ENCODE measurements around the gene MPC1.

MPC1 gene

GRCh38 chr6:166335378-166336302 lies 47.1 kb downstream of the MPC1 start:
- no peak for DNase-seq (ENCODE audit: low spot score)
- Histone ChIP-seq H2BK5ac (ENCODE audit: low read length) (no peak overlapping the region), H2AK5ac (ENCODE audit: low read depth, low read length) (no peak overlapping the region), H3K4ac (ENCODE audit: low read length) (no peak overlapping the region), H3K36me3 (replicated peaks in 1 of 2; ENCODE audit: control insufficient read depth in 2 of 2, insufficient read depth in 2 of 2, low read length in 2 of 2) (peaks cover 10 to 61% of the 10 kb centered on the region in 2 donors), H4K91ac (ENCODE audit: low read depth, low read length, poor library complexity) (no peak overlapping the region), H3K18ac (ENCODE audit: low read length) (no peak overlapping the region), H3K14ac (ENCODE audit: low read length) (no peak overlapping the region), H3K4me2 (ENCODE audit: insufficient read depth, low read length, poor library complexity, severe bottlenecking) (no peak overlapping the region), H3K23ac (ENCODE audit: low read depth, low read length, poor library complexity) (no peak overlapping the region), H3K9me3 (replicated peaks in 1 of 2; ENCODE audit: control insufficient read depth in 2 of 2, insufficient read depth in 1 of 2, low read depth in 1 of 2, low read length in 2 of 2) (no peaks in the 10 kb centered on the region), H2BK12ac (ENCODE audit: low read length) (no peak overlapping the region), H3K9ac (ENCODE audit: low read depth, low read length, poor library complexity) (no peak overlapping the region), H3K4me3 (ENCODE audit: low read length in 2 of 2) (no peak overlapping the region), H2AFZ (ENCODE audit: low read length) (no peak overlapping the region), H3K27me3 (ENCODE audit: control insufficient read depth in 3 of 3, insufficient read depth in 3 of 3, low read depth in 1 of 3, low read length in 3 of 3) (no peaks in the 10 kb centered on the region), H2BK15ac (ENCODE audit: low read length) (no peak overlapping the region), H2BK120ac (ENCODE audit: low read depth, low read length) (no peak overlapping the region), H4K8ac (ENCODE audit: low read depth, low read length) (no peak overlapping the region), H3K27ac (replicated peaks; ENCODE audit: low read length) (no peak overlapping the region), H3K79me1 (ENCODE audit: low read depth, low read length) (peaks cover 12% of the 10 kb centered on the region), H3K4me1 (ENCODE audit: control insufficient read depth in 2 of 2, insufficient read depth in 1 of 2, low read depth in 1 of 2, low read length in 2 of 2) (peaks cover 0 to 1% of the 10 kb centered on the region in 2 donors)
- no CpG with 5 or more reads among the region's 11 CpGs for WGBS, 2 donors (ENCODE audit: extremely low coverage in 2 of 2, insufficient read length in 2 of 2, insufficient replicate concordance in 1 of 2)

- no CpG with 5 or more reads among the region's 8 CpGs for WGBS, 2 donors (ENCODE audit: extremely low coverage in 2 of 2, insufficient read length in 2 of 2, insufficient replicate concordance in 1 of 2)
- no peak overlapping the region for H3K4ac ChIP-seq (ENCODE audit: low read length)
- H2BK5ac ChIP-seq (ENCODE audit: low read length) = no peak overlapping the region
- H2BK120ac ChIP-seq (ENCODE audit: low read depth, low read length) = no peak overlapping the region
- no peak overlapping the region for H3K27ac ChIP-seq (replicated peaks; ENCODE audit: low read length)
- H3K18ac ChIP-seq (ENCODE audit: low read length) = no peak overlapping the region
- no peaks in the 10 kb centered on the region for H3K27me3 ChIP-seq (ENCODE audit: control insufficient read depth in 3 of 3, insufficient read depth in 3 of 3, low read depth in 1 of 3, low read length in 3 of 3)
- H2AK5ac ChIP-seq (ENCODE audit: low read depth, low read length) = no peak overlapping the region
- H3K36me3 ChIP-seq (replicated peaks in 1 of 2; ENCODE audit: control insufficient read depth in 2 of 2, insufficient read depth in 2 of 2, low read length in 2 of 2) = peaks cover 10 to 57% of the 10 kb centered on the region in 2 donors
- no peak overlapping the region for H4K91ac ChIP-seq (ENCODE audit: low read depth, low read length, poor library complexity)
- DNase-seq (ENCODE audit: low spot score) = no peak
- H4K8ac ChIP-seq (ENCODE audit: low read depth, low read length) = no peak overlapping the region
- H3K4me3 ChIP-seq (ENCODE audit: low read length in 2 of 2) = no peak overlapping the region
- H3K23ac ChIP-seq (ENCODE audit: low read depth, low read length, poor library complexity) = no peak overlapping the region
- peaks cover 0 to 4% of the 10 kb centered on the region in 2 donors for H3K4me1 ChIP-seq (ENCODE audit: control insufficient read depth in 2 of 2, insufficient read depth in 1 of 2, low read depth in 1 of 2, low read length in 2 of 2)
- H3K9me3 ChIP-seq (replicated peaks in 1 of 2; ENCODE audit: control insufficient read depth in 2 of 2, insufficient read depth in 1 of 2, low read depth in 1 of 2, low read length in 2 of 2) = peaks cover 0 to 1% of the 10 kb centered on the region in 2 donors
- H3K14ac ChIP-seq (ENCODE audit: low read length) = no peak overlapping the region
- H3K4me2 ChIP-seq (ENCODE audit: insufficient read depth, low read length, poor library complexity, severe bottlenecking) = no peak overlapping the region
- no peak overlapping the region for H3K9ac ChIP-seq (ENCODE audit: low read depth, low read length, poor library complexity)
- H2BK15ac ChIP-seq (ENCODE audit: low read length) = no peak overlapping the region
- H3K79me1 ChIP-seq (ENCODE audit: low read depth, low read length) = peaks cover 12% of the 10 kb centered on the region
- H2AFZ ChIP-seq (ENCODE audit: low read length) = no peak overlapping the region
- H2BK12ac ChIP-seq (ENCODE audit: low read length) = no peak overlapping the region
Observed at GRCh38 chr6:166334878-166335277, 47.9 kb downstream of the MPC1 start.

GRCh38 chr6:166333172-166333995 lies 49.4 kb downstream of the MPC1 start:
- Histone ChIP-seq H3K23ac (ENCODE audit: low read depth, low read length, poor library complexity) (no peak overlapping the region), H3K27me3 (ENCODE audit: control insufficient read depth in 3 of 3, insufficient read depth in 3 of 3, low read depth in 1 of 3, low read length in 3 of 3) (no peaks in the 10 kb centered on the region), H2BK15ac (ENCODE audit: low read length) (no peak overlapping the region), H3K18ac (ENCODE audit: low read length) (no peak overlapping the region), H3K27ac (replicated peaks; ENCODE audit: low read length) (no peak overlapping the region), H2BK5ac (ENCODE audit: low read length) (peak overlapping the region; percentile 66), H3K4ac (ENCODE audit: low read length) (no peak overlapping the region), H3K14ac (ENCODE audit: low read length) (no peak overlapping the region), H2AK5ac (ENCODE audit: low read depth, low read length) (no peak overlapping the region), H2BK12ac (ENCODE audit: low read length) (no peak overlapping the region), H3K36me3 (replicated peaks in 1 of 2; ENCODE audit: control insufficient read depth in 2 of 2, insufficient read depth in 2 of 2, low read length in 2 of 2) (peaks cover 11 to 61% of the 10 kb centered on the region in 2 donors), H3K9me3 (replicated peaks in 1 of 2; ENCODE audit: control insufficient read depth in 2 of 2, insufficient read depth in 1 of 2, low read depth in 1 of 2, low read length in 2 of 2) (peaks cover 0 to 1% of the 10 kb centered on the region in 2 donors), H2AFZ (ENCODE audit: low read length) (no peak overlapping the region), H2BK120ac (ENCODE audit: low read depth, low read length) (no peak overlapping the region), H4K8ac (ENCODE audit: low read depth, low read length) (no peak overlapping the region), H3K4me1 (ENCODE audit: control insufficient read depth in 2 of 2, insufficient read depth in 1 of 2, low read depth in 1 of 2, low read length in 2 of 2) (peaks cover 0 to 4% of the 10 kb centered on the region in 2 donors), H3K4me3 (ENCODE audit: low read length in 2 of 2) (no peak overlapping the region), H3K9ac (ENCODE audit: low read depth, low read length, poor library complexity) (no peak overlapping the region), H3K79me1 (ENCODE audit: low read depth, low read length) (peaks cover 11% of the 10 kb centered on the region), H4K91ac (ENCODE audit: low read depth, low read length, poor library complexity) (no peak overlapping the region), H3K4me2 (ENCODE audit: insufficient read depth, low read length, poor library complexity, severe bottlenecking) (no peak overlapping the region)
- WGBS, 2 donors (ENCODE audit: extremely low coverage in 2 of 2, insufficient read length in 2 of 2, insufficient replicate concordance in 1 of 2) = no CpG with 5 or more reads among the region's 23 CpGs
- DNase-seq (ENCODE audit: low spot score) = no peak

Measured in neuronal stem cell (in vitro differentiated cells).